IMR-90 (cell line): ENCODE measurements around the gene MRTFA. TPM values are rescaled to one million over a fixed set of nuclear protein-coding genes. Genes with fewer than 3 reads are reported as not detected.

Source experiments
- ATAC-seq: fragments of 200-7000 bp; cut with Tn5 transposase; 2 replicates; pipeline ENCODE4 v1.9.1; 2020; ENCODE audit warnings: low read depth, mild to moderate bottlenecking, moderate library complexity
- BruUV-seq: library from RNA; stranded (reverse); fragments of 400-500 nt; replicated peaks from 2 replicates; lab custom pipeline; 2021; lab: Mats Ljungman, UMichigan
- CTCF ChIA-PET: fragments of 300-600 bp; formaldehyde crosslinking; extraction: SDS; loops from one replicate; lab custom pipeline; 2021; ENCODE audit warnings: antibody characterized with exemption; lab: Yijun Ruan, JAX
- POLR2A ChIA-PET: fragments of 300-600 bp; sonication (Branson Sonifier 250); formaldehyde crosslinking; loops from one replicate; lab custom pipeline; 2022; ENCODE audit warnings: antibody characterized with exemption; ENCODE audit not compliant: unreplicated experiment; lab: Charles Lee
- DNase-seq: peaks from one replicate; pipeline ENCODE4 v3.0.0; 2013
- H2AFZ ChIP-seq: replicated peaks from 2 replicates; pipeline ENCODE3; 2013; ENCODE audit warnings: low read length, mild to moderate bottlenecking; ENCODE audit not compliant: poor library complexity
- H2AK5ac ChIP-seq: 2 replicates; pipeline ENCODE4 v1.6.1; 2013; ENCODE audit warnings: low read depth, low read length, inconsistent platforms
- H2AK9ac ChIP-seq: replicated peaks from 2 replicates; pipeline ENCODE3; 2013; ENCODE audit warnings: mild to moderate bottlenecking, low read depth, low read length, moderate library complexity; ENCODE audit not compliant: poor library complexity
- H2BK120ac ChIP-seq: 2 replicates; pipeline ENCODE4 v1.6.1; 2013; ENCODE audit warnings: low read depth, low read length, inconsistent platforms
- H2BK15ac ChIP-seq: 3 replicates; pipeline ENCODE4 v1.6.1; 2013; ENCODE audit warnings: low read depth, low read length, inconsistent platforms
- H2BK20ac ChIP-seq: 2 replicates; pipeline ENCODE4 v1.6.1; 2013; ENCODE audit warnings: low read depth, mild to moderate bottlenecking, inconsistent platforms, low read length, moderate library complexity
- H2BK5ac ChIP-seq: 2 replicates; pipeline ENCODE4 v1.6.1; 2013; ENCODE audit warnings: mild to moderate bottlenecking, low read depth, low read length, inconsistent platforms; ENCODE audit not compliant: poor library complexity, severe bottlenecking
- H3K14ac ChIP-seq: replicated peaks from 2 replicates; pipeline ENCODE4 v1.6.1; 2013; ENCODE audit warnings: low read depth, low read length, inconsistent platforms
- H3K18ac ChIP-seq: 2 replicates; pipeline ENCODE4 v1.6.1; 2013; ENCODE audit warnings: low read depth, low read length, control low read depth
- H3K23ac ChIP-seq: 2 replicates; pipeline ENCODE4 v1.6.1; 2013; ENCODE audit warnings: low read depth, low read length, inconsistent platforms
- H3K27ac ChIP-seq: 2 replicates; pipeline ENCODE4 v1.5.1; 2013; ENCODE audit warnings: mild to moderate bottlenecking, control low read depth, low read length; ENCODE audit not compliant: insufficient read depth
- H3K27me3 ChIP-seq: 2 replicates; pipeline ENCODE4 v1.6.1; 2013; ENCODE audit warnings: low read length; ENCODE audit not compliant: control insufficient read depth, insufficient read depth
- H3K36me3 ChIP-seq: 2 replicates; pipeline ENCODE4 v1.6.1; 2013; ENCODE audit warnings: low read length, mixed read lengths; ENCODE audit not compliant: control insufficient read depth, insufficient read depth
- H3K4ac ChIP-seq: 2 replicates; pipeline ENCODE4 v1.6.1; 2013; ENCODE audit warnings: low read depth, low read length, inconsistent platforms
- H3K4me1 ChIP-seq: 2 replicates; pipeline ENCODE4 v1.6.1; 2013; ENCODE audit warnings: low read length, mixed read lengths; ENCODE audit not compliant: control insufficient read depth, insufficient read depth
- H3K4me2 ChIP-seq: 2 replicates; pipeline ENCODE4 v1.6.1; 2013; ENCODE audit warnings: low read depth, mild to moderate bottlenecking, control low read depth, low read length, moderate library complexity
- H3K4me3 ChIP-seq: 2 replicates; pipeline ENCODE4 v1.5.1; 2013; ENCODE audit warnings: low read depth, mild to moderate bottlenecking, control low read depth, low read length, moderate library complexity; ENCODE audit not compliant: insufficient read depth
- H3K56ac ChIP-seq: 2 replicates; pipeline ENCODE4 v1.6.1; 2013; ENCODE audit warnings: low read length, inconsistent platforms; ENCODE audit not compliant: insufficient read depth; ENCODE audit errors: extremely low read depth
- H3K79me1 ChIP-seq, 2 experiments: 2 replicates each; pipeline ENCODE4 v1.6.1; 2013; ENCODE audit warnings: low read length in 2 of 2, inconsistent platforms in 1 of 2, low read depth in 1 of 2
- H3K9ac ChIP-seq: 2 replicates; pipeline ENCODE4 v1.6.1; 2013; ENCODE audit warnings: low read depth, low read length, control low read depth
- H3K9me1 ChIP-seq: 2 replicates; pipeline ENCODE4 v1.6.1; 2013; ENCODE audit warnings: low read length, inconsistent platforms; ENCODE audit not compliant: insufficient read depth
- H3K9me3 ChIP-seq: 2 replicates; pipeline ENCODE4 v1.6.1; 2013; ENCODE audit warnings: low read length; ENCODE audit not compliant: control insufficient read depth, insufficient read depth
- H4K20me1 ChIP-seq: 2 replicates; pipeline ENCODE4 v1.6.1; 2013; ENCODE audit warnings: low read length, inconsistent platforms; ENCODE audit not compliant: insufficient read depth
- H4K5ac ChIP-seq: 2 replicates; pipeline ENCODE4 v1.6.1; 2013; ENCODE audit warnings: mild to moderate bottlenecking, low read depth, low read length, control low read depth
- H4K8ac ChIP-seq, 2 experiments: 2 replicates each; pipeline ENCODE4 v1.6.1; 2013; ENCODE audit warnings: low read depth in 2 of 2, low read length in 2 of 2, control low read depth in 1 of 2, inconsistent platforms in 1 of 2
- H4K91ac ChIP-seq: 2 replicates; pipeline ENCODE4 v1.6.1; 2013; ENCODE audit warnings: low read depth, low read length, inconsistent platforms; ENCODE audit not compliant: insufficient read depth
- CEBPB ChIP-seq: IDR thresholded peaks from 2 replicates; pipeline ENCODE4 v1.6.1; 2012; ENCODE audit warnings: low read depth, low read length, improper control_type of control experiment
- CHD1 ChIP-seq: IDR thresholded peaks from 2 replicates; pipeline ENCODE4 v1.6.1; 2012; ENCODE audit warnings: low read depth, low read length, improper control_type of control experiment
- MAFK ChIP-seq: IDR thresholded peaks from 2 replicates; pipeline ENCODE4 v1.6.1; 2012; ENCODE audit warnings: low read depth, low read length, improper control_type of control experiment
- MAZ ChIP-seq: IDR thresholded peaks from 2 replicates; pipeline ENCODE4 v1.6.1; 2012; ENCODE audit warnings: low read depth, mild to moderate bottlenecking, low read length, improper control_type of control experiment, moderate library complexity, borderline replicate concordance
- POLR2A ChIP-seq: IDR thresholded peaks from 2 replicates; pipeline ENCODE4 v1.6.1; 2012; ENCODE audit warnings: mild to moderate bottlenecking, low read depth, low read length
- RCOR1 ChIP-seq: IDR thresholded peaks from 2 replicates; pipeline ENCODE4 v1.6.1; 2012; ENCODE audit warnings: mild to moderate bottlenecking, low read length, improper control_type of control experiment; ENCODE audit not compliant: insufficient replicate concordance
- SMC3 ChIP-seq: fragments of 150-350 bp; IDR thresholded peaks from 2 replicates; pipeline ENCODE4 v1.6.1; 2016; ENCODE audit warnings: low read depth, mild to moderate bottlenecking, antibody characterized with exemption, low read length, moderate library complexity
- WGBS, 2 experiments: methylation state at CpG; one replicate each; pipeline versions ENCODE4 v1.1.5 to v1.1.7; 2013; ENCODE audit warnings: missing lambda C conversion rate in 2 of 2; ENCODE audit not compliant: insufficient read length in 1 of 2; ENCODE audit errors: extremely low coverage in 2 of 2; 5-methylcytosine and 5-hydroxymethylcytosine counted together
- dilution Hi-C: fragments of 300-500 bp; cut with HindIII; formaldehyde crosslinking; loops from one replicate; pipeline ENCODE4 v1.14.3; 2018; ENCODE audit warnings: low sequenced_read_pairs; ENCODE audit not compliant: unreplicated experiment
- in situ Hi-C: fragments of 300-500 bp; cut with MboI; formaldehyde crosslinking; loops from 3 replicates; pipeline ENCODE4 v1.14.3; 2019; ENCODE audit warnings: low sequenced_read_pairs, inconsistent platforms, mixed read lengths
- intact Hi-C: fragments of 100-400 bp; cut with micrococcal nuclease; formaldehyde crosslinking; loops from 2 replicates; pipeline ENCODE4 v1.10.0; 2022
- polyA plus RNA-seq, 3 experiments: library from polyadenylated mRNA; depleted of rRNA; stranded (reverse); fragments of >200 nt; gene quantifications; 2 replicates each; pipeline ENCODE4 v1.2.3, GENCODE V29; 2012; ENCODE audit warnings: low replicate concordance in 1 of 3
- total RNA-seq: library from RNA; depleted of rRNA; stranded (reverse); fragments of >200 nt; gene quantifications from 2 replicates; pipeline ENCODE4 v1.2.3, GENCODE V29; 2012
- TF ChIP-seq, protein P1 (sequence below): conservative IDR thresholded peaks from 2 replicates; pipeline ENCODE4 v1.5.1; 2012; ENCODE audit warnings: mild to moderate bottlenecking, low read depth, low read length, improper control_type of control experiment
- TF ChIP-seq, protein P2 (sequence below): fragments of 150-350 bp; IDR thresholded peaks from 2 replicates; pipeline ENCODE4 v1.6.1; 2017; ENCODE audit warnings: mild to moderate bottlenecking, antibody characterized with exemption, low read length, low read depth

MRTFA gene
- total and polyA plus RNA-seq, 2 of the 4 experiments (the other 2 are of a cell fraction): 12.5 to 17.2 TPM

DNA sequence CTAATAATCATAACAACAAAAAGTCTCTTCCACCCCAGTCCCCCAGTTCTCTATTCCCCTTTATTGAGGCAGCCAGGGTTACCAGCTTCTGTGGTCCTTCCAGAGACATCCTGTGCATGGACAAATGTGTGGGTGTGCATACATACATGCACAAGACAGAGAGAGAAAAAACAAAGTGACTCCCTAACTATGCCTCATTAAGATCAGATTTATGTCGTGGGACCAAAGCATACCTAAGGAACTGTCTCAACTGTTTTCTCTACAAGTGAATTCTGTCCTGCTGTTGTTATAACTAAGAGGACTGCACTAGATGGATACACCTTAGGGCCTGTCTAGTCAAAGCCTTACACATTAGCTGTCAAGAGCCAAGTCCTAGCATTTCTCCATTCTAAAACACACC lies 106.7 kb downstream of the MRTFA start:
- WGBS, 2 experiments: no CpG with 5 or more reads among the region's 1 CpG
- Histone ChIP-seq H2BK120ac (no peak overlapping the region), H3K4me3 (no peak overlapping the region), H2BK20ac (no peak overlapping the region), H3K27ac (no peak overlapping the region), H2AK9ac (no peak overlapping the region), H3K4ac (no peak overlapping the region), H3K9me3 (no peaks in the 10 kb centered on the region), H3K9me1 (peaks cover 10% of the 10 kb centered on the region), H2AFZ (no peak overlapping the region), H3K79me1 (peaks cover 31 to 74% of the 10 kb centered on the region in 2 experiments), H2BK5ac (peak overlapping the region; percentile 9), H4K8ac (no peak overlapping the region), H4K20me1 (peaks cover 21% of the 10 kb centered on the region; the same call in 1 of the 2 replicates), H3K4me1 (peaks cover 17% of the 10 kb centered on the region), H2AK5ac (peak overlapping the region; percentile 34; the same call in 1 of the 2 replicates), H4K5ac (no peak overlapping the region), H3K4me2 (no peak overlapping the region), H3K56ac (no peak overlapping the region), H3K14ac (peak overlapping the region; percentile 69; the same call in 1 of the 2 replicates), H3K18ac (no peak overlapping the region), H3K23ac (peak overlapping the region; percentile 59; the same call in 1 of the 2 replicates), H3K9ac (no peak overlapping the region), H3K36me3 (no peaks in the 10 kb centered on the region), H2BK15ac (no peak overlapping the region), H4K91ac (no peak overlapping the region), H3K27me3 (no peaks in the 10 kb centered on the region)
- CTCF ChIA-PET: interaction anchor here (0.8 to 1.0 kb wide), 2 partner anchors 53 to 116 kb away, joined by 3 read pairs; no protein-coding TSS in a partner anchor
- POLR2A ChIA-PET: no interaction called here
- DNase-seq: peak; percentile 47
- no TSS peak for BruUV-seq
- dilution Hi-C loops: no loop called here
- in situ Hi-C loops: loop anchor here (5.0 kb wide), 1 partner anchor 112 kb away; no protein-coding TSS in a partner anchor
- no peak; the same call in 1 of the 2 replicates for ATAC-seq
- intact Hi-C loops: loop anchor here (5.0 kb wide), 1 partner anchor 107 kb away; the partner anchor contains the start of gene MRTFA
- TF ChIP-seq, protein P1, sequence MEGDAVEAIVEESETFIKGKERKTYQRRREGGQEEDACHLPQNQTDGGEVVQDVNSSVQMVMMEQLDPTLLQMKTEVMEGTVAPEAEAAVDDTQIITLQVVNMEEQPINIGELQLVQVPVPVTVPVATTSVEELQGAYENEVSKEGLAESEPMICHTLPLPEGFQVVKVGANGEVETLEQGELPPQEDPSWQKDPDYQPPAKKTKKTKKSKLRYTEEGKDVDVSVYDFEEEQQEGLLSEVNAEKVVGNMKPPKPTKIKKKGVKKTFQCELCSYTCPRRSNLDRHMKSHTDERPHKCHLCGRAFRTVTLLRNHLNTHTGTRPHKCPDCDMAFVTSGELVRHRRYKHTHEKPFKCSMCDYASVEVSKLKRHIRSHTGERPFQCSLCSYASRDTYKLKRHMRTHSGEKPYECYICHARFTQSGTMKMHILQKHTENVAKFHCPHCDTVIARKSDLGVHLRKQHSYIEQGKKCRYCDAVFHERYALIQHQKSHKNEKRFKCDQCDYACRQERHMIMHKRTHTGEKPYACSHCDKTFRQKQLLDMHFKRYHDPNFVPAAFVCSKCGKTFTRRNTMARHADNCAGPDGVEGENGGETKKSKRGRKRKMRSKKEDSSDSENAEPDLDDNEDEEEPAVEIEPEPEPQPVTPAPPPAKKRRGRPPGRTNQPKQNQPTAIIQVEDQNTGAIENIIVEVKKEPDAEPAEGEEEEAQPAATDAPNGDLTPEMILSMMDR: no peak
- TF ChIP-seq CEBPB (no peak), RCOR1 (no peak), CHD1 (no peak), POLR2A (no peak), MAFK (no peak), SMC3 (no peak), MAZ (no peak)
- TF ChIP-seq, protein P2, sequence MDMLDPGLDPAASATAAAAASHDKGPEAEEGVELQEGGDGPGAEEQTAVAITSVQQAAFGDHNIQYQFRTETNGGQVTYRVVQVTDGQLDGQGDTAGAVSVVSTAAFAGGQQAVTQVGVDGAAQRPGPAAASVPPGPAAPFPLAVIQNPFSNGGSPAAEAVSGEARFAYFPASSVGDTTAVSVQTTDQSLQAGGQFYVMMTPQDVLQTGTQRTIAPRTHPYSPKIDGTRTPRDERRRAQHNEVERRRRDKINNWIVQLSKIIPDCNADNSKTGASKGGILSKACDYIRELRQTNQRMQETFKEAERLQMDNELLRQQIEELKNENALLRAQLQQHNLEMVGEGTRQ: no peak
